Common myeloid progenitor, CD34-positive (primary cell): Measurements from ENCODE around the gene ERFL.
A peak's percentile ranks its signal among the peaks of the same experiment; 100 is the strongest.

Source experiments
- CTCF ChIA-PET: fragments of 350-600 bp; sonication (Branson Sonifier 250); formaldehyde crosslinking; loops from one replicate; lab custom pipeline; 2021; ENCODE audit warnings: antibody characterized with exemption; lab: Charles Lee
- POLR2A ChIA-PET: fragments of 350-600 bp; sonication (Branson Sonifier 250); formaldehyde crosslinking; loops from one replicate; lab custom pipeline; 2021; ENCODE audit warnings: antibody characterized with exemption; lab: Charles Lee
- DNase-seq, 3 donors: peaks; one replicate each; pipeline versions ENCODE4 v3.0.0 to v3.0.0-alpha.2; 2013
- H3K27ac ChIP-seq, 2 experiments: 1 replicate in 1 of 2; 2 replicates in 1 of 2; pipeline ENCODE4 v1.7.0; 2013; ENCODE audit warnings: inconsistent platforms in 2 of 2, low read length in 2 of 2, mild to moderate bottlenecking in 2 of 2, low read depth in 1 of 2, moderate library complexity in 1 of 2; ENCODE audit not compliant: severe bottlenecking in 2 of 2, insufficient read depth in 1 of 2, poor library complexity in 1 of 2
- H3K27me3 ChIP-seq, 5 experiments: replicated peaks in 2 of 5; 1 replicate in 3 of 5; 2 replicates in 2 of 5; pipeline versions ENCODE4 v1.6.1 to v1.7.0; 2013; ENCODE audit warnings: low read length in 4 of 5, mild to moderate bottlenecking in 2 of 5, moderate library complexity in 2 of 5, inconsistent platforms in 1 of 5; ENCODE audit not compliant: insufficient read depth in 5 of 5, control insufficient read depth in 4 of 5
- H3K36me3 ChIP-seq, 4 experiments: 1 replicate in 2 of 4; 2 replicates in 2 of 4; pipeline versions ENCODE4 v1.6.1 to v1.7.0; 2013; ENCODE audit warnings: low read length in 3 of 4, control low read depth in 1 of 4, mild to moderate bottlenecking in 1 of 4; ENCODE audit not compliant: control insufficient read depth in 4 of 4, insufficient read depth in 4 of 4
- H3K4me1 ChIP-seq, 4 experiments: 1 replicate in 3 of 4; 2 replicates in 1 of 4; pipeline versions ENCODE4 v1.6.1 to v1.7.1; 2013; ENCODE audit warnings: low read length in 3 of 4, mild to moderate bottlenecking in 3 of 4, control low read depth in 1 of 4, inconsistent platforms in 1 of 4, moderate library complexity in 1 of 4; ENCODE audit not compliant: control insufficient read depth in 4 of 4, insufficient read depth in 4 of 4; ENCODE audit errors: control extremely low read depth in 1 of 4
- H3K4me3 ChIP-seq, 7 experiments: 1 replicate in 4 of 7; 2 replicates in 3 of 7; pipeline versions ENCODE4 v1.5.1 to v1.7.0; 2013; ENCODE audit warnings: mild to moderate bottlenecking in 7 of 7, low read length in 6 of 7, moderate library complexity in 6 of 7, inconsistent platforms in 2 of 7, low read depth in 2 of 7, control low read depth in 1 of 7; ENCODE audit not compliant: insufficient read depth in 4 of 7, control insufficient read depth in 1 of 7; ENCODE audit errors: extremely low read depth in 1 of 7
- H3K9me3 ChIP-seq, 5 experiments: 1 replicate in 4 of 5; 2 replicates in 1 of 5; pipeline versions ENCODE4 v1.6.1 to v1.7.1; 2013; ENCODE audit warnings: low read length in 4 of 5, mild to moderate bottlenecking in 2 of 5, inconsistent platforms in 1 of 5, low read depth in 1 of 5, moderate library complexity in 1 of 5; ENCODE audit not compliant: control insufficient read depth in 4 of 5, insufficient read depth in 2 of 5; ENCODE audit errors: control extremely low read depth in 1 of 5
- WGBS: methylation state at CpG from one replicate; pipeline ENCODE4 v1.1.5; 2013; ENCODE audit not compliant: insufficient coverage; 5-methylcytosine and 5-hydroxymethylcytosine counted together

ERFL gene

DNA sequence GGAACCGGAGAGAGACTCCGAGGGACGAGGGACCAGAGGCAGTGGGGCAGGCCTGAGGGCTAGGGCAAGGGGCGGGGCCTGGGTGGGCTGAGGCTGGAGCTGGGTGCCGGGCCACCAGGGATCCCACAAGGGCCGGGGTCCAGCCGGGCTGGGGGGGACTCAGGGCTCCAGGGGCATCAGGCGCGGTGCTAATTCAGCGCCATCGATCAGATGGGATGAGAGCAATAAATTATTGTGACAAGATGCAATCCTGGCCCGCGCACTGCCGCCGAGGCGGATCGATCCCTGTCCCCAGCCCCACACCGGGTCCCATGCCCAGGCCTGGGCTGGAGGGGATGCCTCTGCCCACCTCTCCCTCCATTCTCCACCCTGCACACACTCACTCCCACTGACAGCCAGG is 5.7 kb downstream of the ERFL start:
- whole genome bisulfite sequencing: 28% methylated on average over 13 of the region's 18 CpGs
- H3K4me3 ChIP-seq: no peak overlapping the region

GRCh38 chr19:41921577-41922576 is 6.4 kb downstream of the ERFL start:
- peak overlapping the region in 1 of 7 experiments; percentile 49 for H3K4me3 ChIP-seq
- ChIA-PET CTCF (interaction anchor here (0.8 to 2.0 kb wide), 3 partner anchors 10 to 48 kb away, joined by 3 to 8 read pairs (median 6); no protein-coding TSS in a partner anchor), POLR2A (interaction anchor here (0.6 kb wide), 1 partner anchor 58 kb away, joined by 3 read pairs; no protein-coding TSS in a partner anchor)
- DNase-seq: no peak
- WGBS: 19% methylated on average over 16 of the region's 22 CpGs
- no peak overlapping the region for H3K27ac ChIP-seq
- H3K4me1 ChIP-seq: peaks cover 0 to 12% (median 8%) of the 10 kb centered on the region in 4 experiments
- H3K9me3 ChIP-seq: no peaks in the 10 kb centered on the region
- H3K36me3 ChIP-seq: no peaks in the 10 kb centered on the region
- H3K27me3 ChIP-seq: peaks cover 0 to 85% (median 48%) of the 10 kb centered on the region in 5 experiments

More for the DNA sequence above, 5.7 kb downstream of the ERFL start:
- ChIA-PET POLR2A (no interaction called here), CTCF (interaction anchor here (1.9 to 2.0 kb wide), 2 partner anchors 11 to 21 kb away, joined by 6 to 8 read pairs; no protein-coding TSS in a partner anchor)
- Histone ChIP-seq H3K27ac (no peak overlapping the region), H3K9me3 (no peaks in the 10 kb centered on the region), H3K27me3 (peaks cover 0 to 85% (median 53%) of the 10 kb centered on the region in 5 experiments), H3K4me1 (peaks cover 0 to 13% (median 8%) of the 10 kb centered on the region in 4 experiments), H3K36me3 (no peaks in the 10 kb centered on the region)
- no peak for DNase-seq

DNA sequence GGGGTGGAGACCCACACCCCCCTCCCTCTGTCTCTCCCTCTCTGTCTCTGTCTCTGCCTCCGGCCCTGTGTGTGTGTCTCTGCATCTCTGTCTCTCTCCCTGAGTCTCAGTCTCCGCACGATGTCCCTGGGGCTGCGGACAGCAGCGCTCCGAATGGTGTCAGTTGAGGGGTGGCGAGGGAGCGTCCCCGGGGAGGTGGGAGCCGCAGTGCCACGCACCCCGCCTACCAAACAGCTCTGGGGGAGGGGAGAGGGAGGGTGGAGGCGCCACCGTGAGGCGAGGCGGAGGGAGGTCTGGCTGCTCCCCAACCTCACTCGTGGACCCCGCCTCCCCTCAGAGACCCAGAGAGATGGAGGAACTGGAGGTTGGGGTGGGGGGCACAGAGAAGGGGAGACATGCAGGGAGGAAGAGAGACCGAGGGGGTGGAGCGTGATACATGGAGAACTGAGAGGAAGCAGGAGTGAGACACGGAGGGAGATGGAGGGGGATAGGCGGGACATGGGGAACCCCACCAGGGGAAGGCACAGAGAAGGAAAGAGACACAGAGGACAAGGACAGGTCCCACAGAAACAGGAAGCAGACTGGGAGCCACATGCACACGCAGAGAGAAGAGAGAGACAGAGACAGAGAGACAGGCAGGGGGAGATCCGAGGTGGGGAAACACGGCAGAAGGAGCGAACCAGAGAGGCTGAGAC is 7.2 kb downstream of the ERFL start:
- Histone ChIP-seq H3K4me1 (peaks cover 0 to 12% (median 8%) of the 10 kb centered on the region in 4 experiments), H3K27ac (no peak overlapping the region), H3K27me3 (peaks cover 0 to 85% (median 51%) of the 10 kb centered on the region in 5 experiments), H3K4me3 (peak overlapping the region in 2 of 7 experiments; percentile 13 to 49), H3K36me3 (no peaks in the 10 kb centered on the region), H3K9me3 (no peaks in the 10 kb centered on the region)
- peak in 2 of 3 donors; percentile 29 to 40 for DNase-seq
- ChIA-PET POLR2A (no interaction called here), CTCF (interaction anchor here (1.9 to 2.0 kb wide), 2 partner anchors 10 to 19 kb away, joined by 6 to 8 read pairs; no protein-coding TSS in a partner anchor)
- 3% methylated on average over 8 of the region's 26 CpGs for WGBS

DNA sequence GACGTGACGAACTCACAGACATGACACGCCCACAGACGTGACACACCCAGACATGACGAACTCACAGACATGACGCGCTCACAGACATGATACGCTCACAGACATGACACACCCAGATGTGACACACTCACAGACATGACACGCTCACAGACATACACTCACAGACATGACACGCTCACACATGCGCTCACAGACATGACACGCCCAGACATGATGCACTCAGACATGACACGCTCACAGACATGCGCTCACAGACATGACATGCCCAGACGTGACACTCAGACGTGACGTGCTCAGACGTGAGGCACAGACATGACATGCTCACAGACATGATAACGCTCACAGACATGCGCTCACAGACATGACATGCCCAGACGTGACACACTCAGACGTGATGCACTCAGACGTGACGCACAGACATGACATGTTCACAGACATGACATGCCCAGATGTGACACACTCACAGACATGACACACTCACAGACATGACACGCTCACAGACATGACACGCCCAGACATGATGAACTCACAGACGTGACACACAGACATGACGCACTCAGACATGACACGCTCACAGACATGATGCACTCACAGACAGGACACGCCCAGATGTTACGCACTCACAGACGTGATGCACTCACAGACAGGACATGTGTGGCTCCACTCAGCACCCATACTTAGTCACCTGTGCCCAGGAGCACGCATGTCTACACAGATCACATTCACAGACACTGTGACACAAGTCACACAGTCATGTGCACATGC is 8.1 kb downstream of the ERFL start:
- no peak overlapping the region for H3K27ac ChIP-seq
- no peak overlapping the region for H3K4me3 ChIP-seq
- H3K36me3 ChIP-seq: no peaks in the 10 kb centered on the region
- ChIA-PET POLR2A (interaction anchor here (0.7 kb wide), 1 partner anchor 38 kb away, joined by 3 read pairs; no protein-coding TSS in a partner anchor), CTCF (interaction anchor here (0.6 to 2.0 kb wide), 4 partner anchors 9 to 32 kb away, joined by 3 to 8 read pairs (median 4); no protein-coding TSS in a partner anchor)
- no peak for DNase-seq
- no peaks in the 10 kb centered on the region for H3K9me3 ChIP-seq
- 96% methylated on average over 33 of the region's 33 CpGs for WGBS
- peaks cover 0 to 17% (median 12%) of the 10 kb centered on the region in 4 experiments for H3K4me1 ChIP-seq
- H3K27me3 ChIP-seq: peaks cover 0 to 85% (median 49%) of the 10 kb centered on the region in 5 experiments

GRCh38 chr19:41918653-41919244 is 9.5 kb downstream of the ERFL start:
- peaks cover 0 to 19% (median 14%) of the 10 kb centered on the region in 4 experiments for H3K4me1 ChIP-seq
- no peak for DNase-seq
- no peak overlapping the region for H3K27ac ChIP-seq
- ChIA-PET CTCF (interaction anchor here (0.8 to 1.3 kb wide), 2 partner anchors 13 to 31 kb away, joined by 3 to 4 read pairs; no protein-coding TSS in a partner anchor), POLR2A (no interaction called here)
- H3K27me3 ChIP-seq: peaks cover 0 to 86% (median 40%) of the 10 kb centered on the region in 5 experiments
- no peak overlapping the region for H3K4me3 ChIP-seq
- no peaks in the 10 kb centered on the region for H3K36me3 ChIP-seq
- WGBS: 100% methylated on average over 5 of the region's 5 CpGs
- H3K9me3 ChIP-seq: no peaks in the 10 kb centered on the region

DNA sequence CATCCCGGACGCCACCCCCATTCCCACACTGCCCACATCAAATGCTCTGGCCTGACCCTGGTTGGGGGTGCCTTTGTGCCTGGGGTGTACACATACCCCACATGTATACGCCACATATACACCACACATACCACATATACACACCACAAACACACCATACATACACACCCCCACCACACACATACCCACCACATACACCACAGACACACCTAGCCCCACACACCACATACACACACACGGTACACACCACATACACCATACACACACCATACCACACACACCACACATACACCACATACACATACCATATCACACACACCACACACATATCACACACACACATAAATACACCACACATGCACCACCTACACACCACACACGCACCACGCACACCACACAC is 10.2 kb downstream of the ERFL start:
- H3K36me3 ChIP-seq: no peaks in the 10 kb centered on the region
- no peaks in the 10 kb centered on the region for H3K9me3 ChIP-seq
- 93% methylated on average over 2 of the region's 6 CpGs for WGBS
- DNase-seq: no peak
- H3K27me3 ChIP-seq: peaks cover 0 to 89% (median 40%) of the 10 kb centered on the region in 5 experiments
- ChIA-PET CTCF (interaction anchor here (1.6 kb wide), 1 partner anchor 15 kb away, joined by 3 read pairs; no protein-coding TSS in a partner anchor), POLR2A (no interaction called here)
- no peak overlapping the region for H3K4me3 ChIP-seq
- no peak overlapping the region for H3K27ac ChIP-seq
- H3K4me1 ChIP-seq: peaks cover 0 to 24% (median 15%) of the 10 kb centered on the region in 4 experiments
